Hypothalamus (tissue), 51 donors: ENCODE measurements around the gene MROH2B.
"Not testable (repeated sequence)": the region's sequence is repeated elsewhere in the genome, so short reads cannot be mapped to it uniquely, and the experiment has no call there.

Experiments used
- DNase-seq, 51 donors: peaks; one replicate each; lab custom pipeline; 2025; lab: John Stamatoyannopoulos, UW

The MROH2B gene

DNA sequence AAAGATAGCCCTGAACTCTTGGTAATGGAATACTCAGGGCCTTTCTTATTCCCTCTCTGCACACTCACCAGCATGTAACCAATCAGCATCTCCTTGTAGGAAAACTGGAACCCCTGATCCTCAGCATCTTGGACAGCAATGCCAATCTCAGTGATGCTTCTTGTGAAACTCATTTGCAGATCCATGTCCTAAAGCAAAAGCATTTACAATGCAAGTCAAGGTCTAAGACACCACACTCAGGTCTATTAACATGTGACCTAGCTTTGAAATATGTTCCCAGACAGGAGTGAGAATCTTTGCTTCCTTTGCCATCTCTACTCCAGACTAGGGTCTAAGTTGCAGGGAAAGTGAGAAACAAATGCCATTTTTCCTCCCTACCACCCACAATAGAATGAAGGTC lies 38.2 kb downstream of the MROH2B start:
- DNase-seq: no peak

DNA sequence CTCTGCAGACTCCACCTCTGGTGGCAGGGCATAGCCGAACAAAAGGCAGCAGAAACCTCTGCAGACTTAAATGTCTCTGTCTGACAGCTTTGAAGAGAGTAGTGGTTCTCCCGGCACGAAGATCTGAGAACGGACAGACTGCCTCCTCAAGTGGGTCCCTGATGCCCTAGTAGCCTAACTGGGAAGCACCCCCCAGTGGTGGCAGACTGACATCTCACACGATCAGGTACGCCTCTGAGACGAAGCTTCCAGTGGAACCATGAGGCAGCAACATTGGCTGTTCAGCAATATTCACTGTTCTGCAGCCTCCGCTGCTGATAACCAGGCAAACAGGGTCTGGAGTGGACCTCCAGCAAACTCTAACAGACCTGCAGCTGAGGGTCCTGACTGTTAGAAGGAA lies 48.5 kb downstream of the MROH2B start:
- not testable (repeated sequence) for DNase-seq

DNA sequence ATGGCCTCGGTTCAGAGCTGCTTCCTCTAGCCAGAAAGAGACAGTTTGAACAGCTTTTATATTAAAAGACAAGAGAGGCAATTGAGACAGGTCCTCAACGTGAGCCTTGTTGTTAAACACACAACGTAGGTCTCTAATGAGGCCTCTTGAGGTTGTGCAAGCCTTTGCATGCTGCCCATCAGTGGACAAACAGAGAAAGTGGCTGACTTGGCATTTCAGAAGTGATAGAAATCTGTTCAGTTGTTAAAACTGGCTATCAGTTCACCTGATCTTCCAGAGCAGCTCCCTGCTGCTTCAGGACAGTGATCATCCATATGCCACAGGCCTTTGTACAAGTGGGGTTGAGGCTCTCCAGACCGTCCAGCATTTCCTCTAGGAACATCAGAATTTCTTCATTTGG lies 58.8 kb downstream of the MROH2B start:
- DNase-seq: no peak

DNA sequence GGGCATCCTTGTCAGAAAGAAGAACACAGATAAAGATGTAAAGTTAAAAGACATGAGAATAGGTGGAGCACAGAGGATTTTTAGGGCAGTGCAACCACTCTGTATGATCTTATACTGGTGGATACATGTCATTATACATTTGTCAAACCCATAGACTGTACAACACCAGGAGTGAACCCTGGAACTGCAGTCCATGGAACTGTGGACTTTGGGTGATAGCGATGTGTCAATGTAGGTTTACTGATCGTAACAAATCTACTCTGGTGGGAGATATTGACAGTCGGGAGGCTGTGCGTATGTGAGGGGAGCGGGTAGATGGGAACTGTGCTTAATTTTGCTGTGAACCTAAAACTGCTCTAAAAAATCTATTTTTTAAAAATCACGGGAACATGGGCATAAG lies 60.6 kb downstream of the MROH2B start:
- DNase-seq: no peak

GRCh38 chr5:41009232-41009631 lies 61.9 kb downstream of the MROH2B start:
- DNase-seq: no peak

- no peak for DNase-seq
Measured at GRCh38 chr5:41004931-41005330, 66.2 kb downstream of the MROH2B start.

DNA sequence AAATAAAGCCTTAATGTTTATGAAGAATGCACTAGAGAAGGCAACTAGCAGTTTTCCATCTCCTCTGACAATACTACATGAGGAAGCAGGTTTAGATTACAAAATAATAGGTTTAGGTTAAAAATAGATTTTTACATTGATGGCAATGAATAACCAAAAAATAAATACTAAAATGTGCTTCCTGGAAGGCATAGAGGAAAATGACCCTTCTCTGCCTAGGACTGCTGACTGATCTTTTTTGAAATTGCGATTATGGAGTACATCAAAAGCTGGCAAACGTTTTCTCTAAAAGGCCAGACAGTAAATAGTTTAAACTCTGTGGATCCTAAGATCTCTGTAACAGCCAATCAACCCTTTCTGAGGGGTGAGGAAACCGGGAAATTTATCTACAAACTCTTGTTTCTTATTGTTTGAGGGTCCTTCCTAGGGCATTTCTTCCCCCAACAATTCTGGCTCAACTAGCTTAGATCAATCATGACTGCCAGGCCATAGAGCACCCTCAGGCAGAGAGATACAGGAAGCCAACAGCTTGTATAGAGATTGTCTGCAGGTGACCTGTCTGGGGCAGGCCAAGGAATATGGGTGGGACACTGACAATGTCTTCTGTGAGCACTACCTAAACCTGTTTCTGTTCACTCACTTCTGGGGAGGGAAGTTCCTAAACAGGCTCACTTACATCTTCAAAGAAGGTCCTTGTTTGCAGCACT lies 67.3 kb downstream of the MROH2B start:
- DNase-seq: no peak

GRCh38 chr5:40999966-41000365 lies 71.2 kb downstream of the MROH2B start:
- DNase-seq: no peak

DNA sequence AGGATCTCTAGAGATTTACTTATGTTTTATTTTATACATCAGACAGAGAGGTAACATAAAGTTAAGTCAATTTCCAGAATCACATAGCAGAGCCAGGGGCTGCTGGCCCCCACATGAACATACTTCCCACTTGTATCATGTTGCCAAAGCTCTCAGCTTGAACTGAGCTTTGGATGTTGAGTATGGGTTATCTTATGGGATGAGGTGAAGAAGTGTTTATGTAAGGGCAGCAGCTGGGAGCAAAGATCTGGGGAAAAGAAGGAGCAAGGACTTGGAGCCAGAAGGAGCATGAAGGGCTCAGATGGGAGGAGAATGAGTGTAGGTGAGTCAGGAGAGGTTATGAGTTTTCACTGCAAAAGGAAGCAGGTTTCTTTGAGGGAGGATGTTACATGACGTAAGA lies 72.0 kb downstream of the MROH2B start:
- DNase-seq: no peak

DNA sequence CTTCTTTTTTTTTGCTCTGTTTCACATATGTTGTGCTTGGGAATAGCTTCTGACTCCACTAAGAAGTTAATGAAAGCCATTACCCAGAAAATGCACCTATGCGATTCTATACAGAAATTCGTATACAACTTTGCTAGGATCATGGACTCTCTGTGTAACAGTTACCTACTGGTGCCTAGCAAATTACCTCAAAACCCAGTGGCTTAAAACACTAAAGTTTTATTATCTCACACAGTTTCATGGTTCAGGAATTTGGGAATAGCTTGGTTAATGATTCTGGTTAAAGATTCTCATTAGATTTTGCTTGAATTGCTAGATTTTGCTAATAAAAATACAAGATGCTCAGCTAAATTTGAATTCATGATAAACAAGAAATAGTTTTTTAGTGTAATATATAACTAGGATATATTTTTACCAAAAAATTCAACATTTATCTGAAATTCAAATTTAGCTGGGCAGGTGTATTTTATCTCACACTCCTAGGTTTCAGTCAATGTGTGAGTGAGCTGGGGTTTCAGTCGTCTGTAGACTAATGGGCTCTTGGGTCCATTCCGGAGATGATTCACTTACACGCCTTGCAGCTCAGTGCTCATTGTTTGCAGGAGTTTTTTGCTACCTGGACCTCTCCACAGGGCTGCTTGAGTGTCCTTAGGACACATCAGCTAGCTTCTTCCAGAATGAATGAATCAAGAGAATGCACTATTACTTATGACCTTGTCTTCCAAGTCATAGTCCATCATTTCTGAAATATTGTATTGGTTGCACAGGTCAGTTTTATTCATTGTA lies 75.1 kb downstream of the MROH2B start:
- DNase-seq: no peak

DNA sequence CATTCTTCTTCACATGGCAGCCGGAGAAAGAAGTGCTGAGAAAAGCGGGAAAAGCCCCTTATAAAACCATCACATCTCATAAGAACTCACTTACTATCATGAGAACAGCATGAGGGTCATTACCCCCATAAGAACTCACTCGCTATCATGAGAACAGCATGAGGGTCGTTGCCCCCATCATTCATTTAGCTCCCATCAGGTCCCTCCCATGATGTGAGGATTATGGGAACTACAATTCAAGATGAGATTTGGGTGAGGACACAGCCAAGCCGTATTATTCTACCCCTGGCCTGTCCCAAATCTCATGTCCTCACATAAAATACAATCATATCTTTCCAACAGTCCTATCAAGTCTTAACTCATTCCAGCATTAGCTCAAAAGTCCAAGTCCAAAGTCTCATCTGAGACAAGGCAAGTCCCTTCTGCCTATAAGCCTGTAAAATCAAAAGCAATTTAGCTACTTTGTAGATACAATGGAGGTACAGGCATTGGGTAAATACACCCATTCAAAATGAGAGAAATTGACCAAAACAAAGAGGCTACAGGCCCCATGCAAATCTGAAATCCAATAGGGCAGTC lies 79.1 kb downstream of the MROH2B start:
- peak in 1 of 51 donors; percentile 0 for DNase-seq

- DNase-seq: peak in 23 of 51 donors; percentile 0 to 34 (median 6)
Measured at GRCh38 chr5:40991168-40991980, 79.8 kb downstream of the MROH2B start.

- DNase-seq: no peak
Measured at GRCh38 chr5:40988746-40989510, 82.2 kb downstream of the MROH2B start.

DNA sequence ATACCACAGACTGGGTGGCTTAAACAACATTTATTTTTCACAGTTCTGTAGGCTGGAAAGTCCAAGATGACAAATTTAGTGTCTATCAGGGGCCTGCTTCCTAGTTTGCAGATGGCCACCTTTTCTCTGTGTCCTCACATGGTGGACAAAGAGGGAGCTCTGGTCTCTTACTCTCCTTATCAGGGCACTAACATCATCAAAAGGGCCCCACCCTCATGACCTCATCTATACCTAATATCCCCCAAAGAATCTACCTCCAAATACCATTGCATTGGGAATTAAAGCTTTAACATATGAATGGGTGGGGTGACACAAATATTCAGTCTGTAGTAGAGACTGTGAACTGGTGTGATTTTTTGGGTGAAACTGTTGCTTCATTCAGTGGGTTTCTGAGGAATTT lies 83.8 kb downstream of the MROH2B start:
- DNase-seq: no peak

- no peak for DNase-seq
Measured at GRCh38 chr5:40986666-40987065, 84.5 kb downstream of the MROH2B start.

DNA sequence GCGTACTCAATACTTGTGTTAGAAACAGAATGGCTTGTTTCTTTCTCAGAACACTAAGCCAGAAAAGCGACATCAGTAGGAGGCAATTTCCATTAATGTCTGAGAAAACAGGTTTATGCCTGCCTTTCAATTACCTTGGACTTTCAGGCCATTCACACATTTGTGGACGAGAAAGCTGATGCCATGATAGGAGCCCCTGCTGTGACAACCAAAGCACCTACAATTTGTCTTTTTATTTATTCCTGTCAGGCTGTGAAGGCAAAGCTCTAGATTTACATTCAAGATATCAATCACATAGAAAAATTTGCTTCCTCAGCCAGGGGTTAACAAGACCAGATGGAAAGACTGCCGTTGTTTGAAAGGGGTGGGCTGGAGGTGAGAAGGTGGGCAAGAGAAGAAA lies 85.6 kb downstream of the MROH2B start:
- no peak for DNase-seq

GRCh38 chr5:40984884-40985283 lies 86.3 kb downstream of the MROH2B start:
- DNase-seq: no peak

DNA sequence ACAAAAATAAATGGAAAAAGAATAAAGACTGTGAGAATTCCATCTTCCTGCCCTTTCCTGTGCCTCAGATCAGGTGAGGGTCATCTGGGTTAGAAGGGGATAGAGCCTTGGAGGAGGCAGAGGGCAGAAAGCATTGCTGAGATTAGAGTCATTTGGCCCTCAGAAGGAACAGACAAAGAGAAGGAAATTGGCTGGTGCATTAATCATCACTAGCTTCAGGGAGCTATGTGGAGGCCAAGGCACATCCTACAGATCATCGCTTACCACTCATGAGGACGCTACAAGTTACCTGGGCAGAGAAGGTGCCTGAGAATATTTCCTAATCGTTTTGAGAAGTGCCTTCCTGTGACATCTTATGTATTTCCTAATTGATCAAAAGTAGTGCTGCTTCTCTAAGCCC lies 87.4 kb downstream of the MROH2B start:
- no peak for DNase-seq

DNA sequence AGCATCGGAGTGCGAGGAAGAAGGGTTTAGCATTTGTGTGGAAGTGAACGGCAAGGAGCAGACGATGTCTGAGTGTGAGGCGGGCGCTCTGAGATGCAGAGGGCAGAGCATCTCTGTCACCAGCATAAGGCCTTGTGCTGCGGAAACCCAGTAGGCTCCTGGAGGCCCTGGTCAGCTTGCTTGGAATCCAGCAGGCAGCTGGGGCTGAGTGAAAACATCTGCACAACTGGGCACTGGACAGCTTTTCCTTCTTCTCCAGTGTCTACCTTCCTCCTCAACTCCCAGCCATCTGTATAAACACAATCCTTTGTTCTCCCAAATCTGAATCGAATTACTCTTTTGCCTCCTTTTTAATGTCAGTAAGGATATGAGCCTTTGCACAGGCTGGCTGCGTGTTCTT lies 89.7 kb downstream of the MROH2B start:
- DNase-seq: no peak

- DNase-seq: no peak
Measured at GRCh38 chr5:40976836-40977235, 94.3 kb downstream of the MROH2B start.
